SKM-1 (cell line): ENCODE measurements around the gene RASSF8.

ENCODE experiments used
- DNase-seq: peaks from one replicate; lab custom pipeline; 2025; ENCODE audit not compliant: unreplicated experiment; lab: John Stamatoyannopoulos, UW

The RASSF8 gene

GRCh38 chr12:26100666-26101349 is 142.3 kb downstream of the RASSF8 start:
- no peak for DNase-seq

DNA sequence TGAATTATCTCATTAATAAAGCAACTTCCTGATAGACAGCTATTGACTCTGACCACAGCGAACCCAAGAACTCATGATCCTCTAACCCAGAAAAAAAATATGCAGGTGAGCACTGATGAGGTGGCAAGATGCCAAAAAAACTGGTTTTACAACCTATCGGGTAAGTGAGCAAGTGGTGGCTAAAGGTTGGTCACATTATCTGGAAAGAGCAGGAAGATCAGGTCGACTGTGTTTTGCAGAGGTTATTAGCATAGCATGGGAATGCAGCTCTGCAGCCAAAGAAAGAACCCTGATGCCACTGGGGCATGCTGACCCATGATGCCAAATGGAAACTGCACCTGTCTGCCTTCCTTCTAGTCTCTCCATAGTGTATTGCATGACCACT is 142.9 kb downstream of the RASSF8 start:
- no peak for DNase-seq

- no peak for DNase-seq
Observed at GRCh38 chr12:26101763-26102162, 143.3 kb downstream of the RASSF8 start.

DNA sequence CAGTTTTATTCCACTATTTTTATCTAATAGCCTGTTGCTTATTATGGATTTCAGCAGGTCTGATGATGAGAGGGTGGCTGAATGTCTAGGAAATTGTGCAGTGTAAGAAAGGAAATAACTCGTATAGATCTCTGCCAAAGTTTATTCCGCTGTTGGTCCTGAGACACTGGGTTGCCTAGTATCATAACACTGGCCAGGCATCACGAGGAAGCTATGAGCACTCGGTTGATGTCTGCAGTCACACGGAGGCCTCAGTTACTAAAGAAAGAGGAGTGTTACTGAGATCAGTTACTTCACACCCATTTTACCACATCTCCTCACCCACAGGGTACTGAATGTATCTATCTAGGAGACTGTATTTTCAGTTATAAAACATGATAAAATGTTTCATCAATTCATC is 144.5 kb downstream of the RASSF8 start:
- DNase-seq: no peak

- no peak for DNase-seq
Observed at GRCh38 chr12:26106347-26106746, 147.9 kb downstream of the RASSF8 start.

DNA sequence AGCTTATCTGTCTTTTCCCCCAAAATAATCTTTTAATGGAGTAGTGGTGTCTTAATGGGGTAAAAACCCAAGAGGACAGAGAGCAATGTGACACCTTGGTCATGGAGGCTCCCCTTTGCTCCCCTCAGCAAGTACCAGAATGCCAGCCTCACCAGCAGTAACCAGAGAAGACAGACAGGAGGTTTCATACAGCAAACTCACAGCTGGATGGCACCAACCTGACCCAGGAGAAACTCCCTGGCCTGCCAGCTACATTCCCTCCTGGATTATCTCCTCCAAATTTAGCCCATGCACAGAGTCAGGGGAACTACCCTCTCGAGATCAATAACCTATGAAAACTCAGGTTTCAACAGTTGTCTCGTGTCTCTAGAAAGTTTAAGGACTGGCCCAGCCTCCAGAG is 150.4 kb downstream of the RASSF8 start:
- no peak for DNase-seq

GRCh38 chr12:26109343-26109881 is 150.9 kb downstream of the RASSF8 start:
- no peak for DNase-seq

DNA sequence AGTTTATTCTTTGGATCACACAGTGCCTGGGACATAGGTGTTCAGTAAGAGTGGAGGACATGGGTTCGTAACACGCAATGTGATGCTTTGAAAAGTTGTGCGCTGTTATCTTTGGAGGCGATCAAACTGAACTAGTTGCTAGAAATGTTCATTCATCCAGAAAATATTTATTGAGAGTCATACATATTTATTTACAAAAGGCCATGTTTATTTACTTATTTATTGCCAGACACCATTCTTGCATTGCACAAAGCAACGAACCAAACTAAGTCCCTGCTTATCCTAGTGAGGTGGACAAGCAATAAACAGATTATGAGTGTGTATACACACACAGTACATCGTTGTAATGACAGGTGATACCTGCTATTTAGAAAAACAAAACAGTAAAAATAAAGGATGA is 153.8 kb downstream of the RASSF8 start:
- no peak for DNase-seq

DNA sequence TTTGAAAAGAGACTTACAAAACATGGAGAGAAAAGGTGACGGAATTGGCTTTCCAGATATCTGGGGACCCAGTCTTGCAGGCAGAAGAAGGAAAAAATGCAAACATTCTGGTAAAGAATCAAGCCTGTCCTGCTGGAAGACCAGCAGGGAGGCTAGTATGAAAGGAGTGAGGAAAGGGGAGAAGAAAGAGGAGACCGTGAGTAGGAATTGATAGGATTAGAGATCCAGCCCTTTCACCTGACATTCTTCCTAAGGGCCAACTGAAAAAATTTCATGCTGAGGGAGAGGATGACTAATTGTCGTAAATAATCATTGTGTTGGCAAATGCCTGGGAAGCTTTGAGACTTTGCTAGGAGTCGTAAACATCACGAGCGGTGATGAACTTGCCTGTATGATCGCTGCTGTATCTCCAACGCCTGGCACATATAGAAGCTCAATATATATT is 154.2 kb downstream of the RASSF8 start:
- no peak for DNase-seq

- DNase-seq: no peak
Observed at GRCh38 chr12:26113181-26113654, 154.7 kb downstream of the RASSF8 start.

- DNase-seq: no peak
Observed at GRCh38 chr12:26113853-26114719, 155.6 kb downstream of the RASSF8 start.

DNA sequence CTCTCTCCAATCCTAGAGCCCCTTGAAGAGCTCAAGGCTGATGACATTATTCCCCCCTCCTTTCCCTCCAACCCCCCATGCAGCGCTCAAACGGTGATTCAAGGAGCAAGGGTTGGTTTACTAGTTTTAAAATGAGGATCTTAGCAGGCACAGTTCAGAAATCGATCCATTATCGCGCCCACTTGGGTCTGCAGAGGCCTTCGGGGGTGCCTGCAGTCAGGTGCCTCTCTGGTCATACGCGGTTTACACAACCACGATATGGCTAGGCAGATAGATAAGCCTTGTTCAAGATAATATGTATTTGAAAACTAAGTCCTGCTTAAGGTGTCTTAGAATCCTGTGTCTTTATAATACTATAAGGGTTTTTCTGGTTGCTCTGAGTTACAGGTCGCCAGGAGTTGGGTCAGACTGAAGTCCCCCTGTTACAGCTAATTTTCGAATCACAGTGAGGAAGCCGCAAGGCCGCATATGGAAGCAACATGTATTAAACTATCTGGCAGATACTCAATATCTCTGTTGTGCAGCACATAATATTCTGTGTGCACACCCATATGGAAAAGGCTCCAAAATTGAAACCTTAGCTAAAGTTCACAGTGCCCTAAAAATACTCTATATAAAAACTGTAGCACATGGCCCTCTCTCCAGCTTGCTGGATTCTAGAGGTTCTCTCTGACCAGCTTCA is 156.4 kb downstream of the RASSF8 start:
- DNase-seq: no peak

DNA sequence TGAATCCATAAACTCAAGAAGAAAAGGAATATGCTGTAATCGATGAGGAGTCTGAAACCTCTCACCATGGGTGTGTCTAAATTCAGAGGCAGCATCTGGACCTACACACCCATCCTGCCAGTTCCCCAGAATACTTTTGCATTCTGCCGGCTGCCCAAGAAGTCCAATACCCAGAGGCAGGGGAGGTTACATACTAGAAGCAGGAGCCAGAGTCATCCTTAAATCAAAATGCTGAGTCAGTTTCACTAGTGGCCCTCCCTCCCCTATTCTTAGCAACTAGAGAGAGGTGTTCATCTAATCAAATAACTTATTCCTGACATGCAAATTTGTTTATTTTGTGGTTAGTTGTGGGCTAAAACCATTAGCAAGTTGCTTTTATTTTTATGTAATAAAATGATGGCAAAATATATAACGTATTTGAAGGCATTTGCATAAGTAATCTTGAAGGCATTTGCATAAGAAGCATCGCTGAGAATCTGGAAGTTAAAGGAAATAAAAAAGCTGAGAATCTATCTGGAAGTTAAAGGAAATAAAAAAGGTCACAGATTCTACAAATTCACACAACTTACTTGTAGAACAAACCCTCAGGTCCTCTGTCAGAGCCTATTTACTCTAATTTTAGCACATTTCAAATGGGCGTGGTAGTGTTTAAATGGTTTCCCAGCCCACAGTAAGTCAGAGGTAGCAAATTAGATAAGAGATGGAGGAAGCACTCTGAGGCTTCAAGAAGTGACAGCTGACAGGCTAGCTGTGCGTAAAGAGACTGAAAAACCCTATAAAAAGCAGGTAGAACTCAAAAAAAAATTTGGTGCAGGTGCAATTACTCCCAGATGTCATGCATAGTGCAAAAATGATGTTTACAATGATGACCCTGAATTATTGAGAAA is 158.6 kb downstream of the RASSF8 start:
- DNase-seq: no peak

DNA sequence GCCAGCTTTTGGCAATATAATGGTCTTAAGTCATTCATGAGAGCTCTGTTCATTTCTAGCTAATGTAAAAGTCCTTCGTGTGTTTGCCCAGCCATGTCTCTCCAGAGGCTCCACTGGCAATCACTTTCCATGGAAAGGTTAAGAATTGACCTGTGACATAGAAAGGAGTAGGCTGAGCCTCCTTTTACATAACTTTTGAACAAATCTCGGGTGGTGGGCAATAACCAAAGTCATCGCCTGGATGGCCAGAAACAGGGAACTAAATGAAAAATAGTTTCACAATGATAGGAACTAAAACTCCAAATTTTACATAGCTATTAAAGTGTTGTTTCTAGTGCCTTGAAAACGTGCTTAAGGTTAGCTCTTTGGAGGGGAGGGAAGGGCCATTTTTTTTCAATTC is 159.8 kb downstream of the RASSF8 start:
- DNase-seq: no peak

DNA sequence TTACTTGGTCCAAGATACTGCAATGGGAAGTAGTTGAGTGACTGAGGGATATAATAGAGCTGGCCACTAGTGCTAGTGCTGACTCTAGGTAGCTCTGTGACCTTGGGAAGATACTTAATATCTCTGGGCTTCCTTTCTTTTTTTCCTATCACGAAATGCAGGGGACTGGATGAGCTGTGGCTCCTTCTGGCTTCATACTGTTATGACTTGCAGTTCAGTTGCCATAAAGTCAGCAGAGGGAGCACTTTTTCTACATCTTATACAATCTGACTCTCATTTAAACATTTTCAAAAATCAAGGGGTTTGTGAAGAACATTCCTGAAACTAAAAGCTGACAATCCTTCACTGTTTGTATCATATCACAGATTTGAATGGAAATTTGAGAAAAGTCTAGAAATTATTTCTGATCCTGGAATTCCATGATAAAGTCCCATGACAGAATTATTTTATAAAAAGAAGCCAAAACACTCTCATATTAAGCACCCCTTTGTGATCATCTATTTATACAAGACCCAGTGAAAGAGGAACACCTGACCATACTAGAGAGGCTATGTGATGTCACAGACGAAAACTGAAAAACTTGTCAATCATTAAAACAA is 161.0 kb downstream of the RASSF8 start:
- DNase-seq: no peak

- no peak for DNase-seq
Observed at GRCh38 chr12:26120561-26121274, 162.2 kb downstream of the RASSF8 start.

- DNase-seq: no peak
Observed at GRCh38 chr12:26121323-26122060, 163.0 kb downstream of the RASSF8 start.

DNA sequence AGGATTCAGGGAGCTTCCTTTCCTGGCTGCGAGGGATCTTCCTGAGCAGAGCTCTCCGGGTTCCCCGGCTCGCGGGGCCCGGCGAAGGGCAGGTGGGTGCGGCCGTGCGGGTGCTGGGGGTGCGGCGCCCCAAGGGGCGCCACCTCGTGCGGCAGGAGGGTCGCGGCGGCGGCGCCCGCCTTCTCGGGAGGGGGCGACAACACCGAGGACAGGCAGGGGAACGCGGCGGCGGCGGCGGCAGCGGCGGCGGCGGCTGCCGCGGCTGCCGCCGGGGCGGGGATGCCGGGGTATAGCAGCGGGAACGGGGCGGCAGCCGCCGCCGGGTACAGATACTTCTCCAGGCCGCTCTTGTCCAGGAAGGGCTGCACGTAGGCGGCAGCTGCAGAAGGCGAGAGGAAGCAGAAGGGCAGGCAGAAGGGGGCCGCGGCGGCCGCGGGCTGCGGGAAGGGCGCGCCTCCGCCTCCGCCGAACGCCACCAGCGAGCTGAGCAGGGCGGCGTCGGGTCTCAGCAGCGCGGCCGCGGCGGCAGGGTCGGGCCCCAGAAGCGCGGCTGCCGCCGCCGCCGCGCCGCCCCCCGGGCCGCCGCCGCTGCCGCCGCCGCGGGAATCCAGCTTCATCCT is 163.7 kb downstream of the RASSF8 start:
- no peak for DNase-seq
